ENCODE results near the gene CYS1. TPM values are rescaled to one million over a fixed set of nuclear protein-coding genes. Genes with fewer than 3 reads are reported as not detected.

The CYS1 gene
- total and polyA plus RNA-seq, 8 donors: 0.60 to 18.8 (median 15.8) TPM

- Histone ChIP-seq H3K9me3 (no peaks in the 10 kb centered on the region), H3K36me3 (no peaks in the 10 kb centered on the region), H3K4me1 (peaks cover 12 to 58% of the 10 kb centered on the region in 2 donors), H3K4me3 (no peak overlapping the region), H3K27me3 (peaks cover 0 to 23% of the 10 kb centered on the region in 2 donors), H3K27ac (no peak overlapping the region)
- TF ChIP-seq, protein P1, sequence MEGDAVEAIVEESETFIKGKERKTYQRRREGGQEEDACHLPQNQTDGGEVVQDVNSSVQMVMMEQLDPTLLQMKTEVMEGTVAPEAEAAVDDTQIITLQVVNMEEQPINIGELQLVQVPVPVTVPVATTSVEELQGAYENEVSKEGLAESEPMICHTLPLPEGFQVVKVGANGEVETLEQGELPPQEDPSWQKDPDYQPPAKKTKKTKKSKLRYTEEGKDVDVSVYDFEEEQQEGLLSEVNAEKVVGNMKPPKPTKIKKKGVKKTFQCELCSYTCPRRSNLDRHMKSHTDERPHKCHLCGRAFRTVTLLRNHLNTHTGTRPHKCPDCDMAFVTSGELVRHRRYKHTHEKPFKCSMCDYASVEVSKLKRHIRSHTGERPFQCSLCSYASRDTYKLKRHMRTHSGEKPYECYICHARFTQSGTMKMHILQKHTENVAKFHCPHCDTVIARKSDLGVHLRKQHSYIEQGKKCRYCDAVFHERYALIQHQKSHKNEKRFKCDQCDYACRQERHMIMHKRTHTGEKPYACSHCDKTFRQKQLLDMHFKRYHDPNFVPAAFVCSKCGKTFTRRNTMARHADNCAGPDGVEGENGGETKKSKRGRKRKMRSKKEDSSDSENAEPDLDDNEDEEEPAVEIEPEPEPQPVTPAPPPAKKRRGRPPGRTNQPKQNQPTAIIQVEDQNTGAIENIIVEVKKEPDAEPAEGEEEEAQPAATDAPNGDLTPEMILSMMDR (IDR thresholded peaks at IDR 0.05): no peak
- intact Hi-C loops (cut with DNase I): loop anchor here in 1 of 2 donors (5.0 kb wide), 1 partner anchor 306 kb away; no protein-coding TSS in a partner anchor
- ATAC-seq: no peak
- DNase-seq: no peak
Measured at GRCh38 chr2:10125842-10126631, 45.8 kb upstream of the CYS1 start.

DNA sequence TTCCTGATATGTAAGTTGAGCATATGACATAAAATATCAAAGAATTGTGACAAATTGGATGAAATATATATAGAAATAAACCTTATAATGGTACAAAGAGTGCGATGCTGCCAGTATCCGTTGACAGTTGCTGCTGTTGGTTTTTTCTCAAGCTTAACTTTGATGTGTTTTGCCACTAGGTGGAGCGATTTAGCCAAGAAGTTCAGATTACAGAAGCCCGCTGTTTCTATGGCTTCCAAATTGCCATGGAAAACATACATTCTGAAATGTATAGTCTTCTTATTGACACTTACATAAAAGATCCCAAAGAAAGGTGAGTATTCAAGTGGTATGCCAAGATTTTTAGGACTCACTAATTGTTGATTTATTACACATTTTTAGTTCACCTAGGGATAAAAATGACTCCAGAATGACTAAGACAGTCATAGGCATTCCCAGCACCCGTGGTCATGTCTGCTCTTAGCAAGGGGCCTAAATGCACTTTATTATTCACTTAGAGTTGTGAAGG lies 44.4 kb upstream of the CYS1 start:
- TF ChIP-seq, protein P1 (IDR thresholded peaks at IDR 0.05): peak; percentile 62 to 74
- intact Hi-C loops (cut with DNase I): loop anchor here in 1 of 2 donors (5.0 kb wide), 1 partner anchor 308 kb away; no protein-coding TSS in a partner anchor
- H3K27ac ChIP-seq: no peak overlapping the region
- H3K4me1 ChIP-seq: peaks cover 15 to 67% of the 10 kb centered on the region in 2 donors
- H3K4me3 ChIP-seq: peak overlapping the region in 1 of 2 donors; percentile 72
- ATAC-seq (no peak), DNase-seq (peak in 1 of 4 donors; percentile 84)
- H3K36me3 ChIP-seq: no peaks in the 10 kb centered on the region
- H3K27me3 ChIP-seq: peaks cover 0 to 23% of the 10 kb centered on the region in 2 donors
- H3K9me3 ChIP-seq: no peaks in the 10 kb centered on the region

DNA sequence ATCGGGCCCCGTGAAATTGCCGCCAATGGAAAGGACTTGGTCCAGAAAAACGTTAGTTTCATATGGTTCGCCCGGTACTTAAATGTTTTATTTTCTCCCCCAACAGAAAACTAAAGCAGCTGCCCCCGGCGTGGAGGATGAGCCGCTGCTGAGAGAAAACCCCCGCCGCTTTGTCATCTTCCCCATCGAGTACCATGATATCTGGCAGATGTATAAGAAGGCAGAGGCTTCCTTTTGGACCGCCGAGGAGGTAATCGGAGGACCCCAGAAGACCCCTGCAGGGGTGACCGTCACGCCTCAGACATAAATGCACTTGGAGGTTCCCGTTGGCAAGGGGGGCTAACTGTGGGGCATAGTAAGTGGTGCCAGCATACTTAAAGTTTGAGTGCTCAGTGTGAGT lies 43.1 kb upstream of the CYS1 start:
- Histone ChIP-seq H3K4me3 (peak overlapping the region; percentile 43 to 72), H3K27me3 (peaks cover 0 to 23% of the 10 kb centered on the region in 2 donors), H3K9me3 (no peaks in the 10 kb centered on the region), H3K36me3 (no peaks in the 10 kb centered on the region), H3K4me1 (peaks cover 15 to 69% of the 10 kb centered on the region in 2 donors), H3K27ac (no peak overlapping the region)
- TF ChIP-seq, protein P1 (IDR thresholded peaks at IDR 0.05): no peak
- no peak for ATAC-seq
- no peak for DNase-seq
- intact Hi-C loops (cut with DNase I): no loop called here

DNA sequence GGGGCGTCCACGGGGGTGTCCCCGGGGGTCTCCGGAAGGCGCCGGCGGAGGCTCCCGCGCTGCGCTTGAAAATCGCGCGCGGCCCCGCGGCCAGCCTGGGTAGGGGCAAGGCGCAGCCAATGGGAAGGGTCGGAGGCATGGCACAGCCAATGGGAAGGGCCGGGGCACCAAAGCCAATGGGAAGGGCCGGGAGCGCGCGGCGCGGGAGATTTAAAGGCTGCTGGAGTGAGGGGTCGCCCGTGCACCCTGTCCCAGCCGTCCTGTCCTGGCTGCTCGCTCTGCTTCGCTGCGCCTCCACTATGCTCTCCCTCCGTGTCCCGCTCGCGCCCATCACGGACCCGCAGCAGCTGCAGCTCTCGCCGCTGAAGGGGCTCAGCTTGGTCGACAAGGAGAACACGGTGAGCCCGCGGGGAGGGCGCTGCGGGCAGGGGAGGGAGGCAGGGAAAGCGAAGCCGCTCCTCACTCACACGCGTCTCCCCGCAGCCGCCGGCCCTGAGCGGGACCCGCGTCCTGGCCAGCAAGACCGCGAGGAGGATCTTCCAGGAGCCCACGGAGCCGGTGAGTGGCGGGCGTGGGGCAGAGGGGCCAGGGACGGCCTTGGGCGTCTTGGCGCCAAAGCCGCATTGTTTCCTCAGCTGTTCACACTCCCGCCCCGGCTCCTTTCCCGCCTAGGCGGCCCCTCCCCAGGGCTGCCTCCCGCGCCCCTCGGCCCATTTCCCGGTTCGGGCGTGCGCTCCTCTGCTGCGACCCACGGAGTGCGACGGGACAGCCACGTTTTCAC lies 42.5 kb upstream of the CYS1 start, which contains the start of gene RRM2:
Gene RRM2 (plus strand): TSS at position 240 of the 781 bp plus-strand sequence. CDS start 60 bp downstream, at position 300.
- TF ChIP-seq, protein P1 (IDR thresholded peaks at IDR 0.05): no peak
- Histone ChIP-seq H3K27me3 (peaks cover 0 to 23% of the 10 kb centered on the region in 2 donors), H3K4me3 (peak within 1 kb of the TSS; percentile 43 to 72), H3K27ac (no peak within 1 kb of the TSS), H3K9me3 (no peaks in the 10 kb centered on the region), H3K36me3 (no peaks in the 10 kb centered on the region), H3K4me1 (peaks cover 15 to 69% of the 10 kb centered on the region in 2 donors)
- DNase-seq: peak; percentile 86 to 96 (median 93)
- intact Hi-C loops (cut with DNase I): no loop called here
- ATAC-seq: peak; percentile 85

Measured in left lung (tissue), 10 donors.